Measurements from ENCODE around the gene DNAJB6.

Gene DNAJB6

DNA sequence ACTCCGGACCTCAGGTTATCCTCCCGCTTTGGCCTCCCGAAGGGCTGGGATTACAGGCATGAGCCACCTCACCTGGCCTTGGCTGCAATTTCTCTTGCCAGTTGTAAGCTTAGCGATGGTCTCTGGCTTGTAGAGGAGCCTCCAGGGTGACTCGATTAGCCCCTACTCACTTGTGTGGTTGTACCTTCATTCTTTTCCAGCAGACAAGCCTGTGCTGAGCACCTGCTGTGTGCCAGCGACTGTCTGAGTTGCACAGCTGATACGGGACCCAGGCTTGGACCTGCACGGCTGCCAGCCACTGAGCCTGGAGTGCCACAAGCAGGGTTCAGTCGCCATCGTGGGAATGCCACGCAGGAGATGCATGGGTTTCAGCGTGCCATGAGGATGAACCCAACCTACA, 42.0 kb upstream of the DNAJB6 start:
- TF ChIP-seq, protein P1, sequence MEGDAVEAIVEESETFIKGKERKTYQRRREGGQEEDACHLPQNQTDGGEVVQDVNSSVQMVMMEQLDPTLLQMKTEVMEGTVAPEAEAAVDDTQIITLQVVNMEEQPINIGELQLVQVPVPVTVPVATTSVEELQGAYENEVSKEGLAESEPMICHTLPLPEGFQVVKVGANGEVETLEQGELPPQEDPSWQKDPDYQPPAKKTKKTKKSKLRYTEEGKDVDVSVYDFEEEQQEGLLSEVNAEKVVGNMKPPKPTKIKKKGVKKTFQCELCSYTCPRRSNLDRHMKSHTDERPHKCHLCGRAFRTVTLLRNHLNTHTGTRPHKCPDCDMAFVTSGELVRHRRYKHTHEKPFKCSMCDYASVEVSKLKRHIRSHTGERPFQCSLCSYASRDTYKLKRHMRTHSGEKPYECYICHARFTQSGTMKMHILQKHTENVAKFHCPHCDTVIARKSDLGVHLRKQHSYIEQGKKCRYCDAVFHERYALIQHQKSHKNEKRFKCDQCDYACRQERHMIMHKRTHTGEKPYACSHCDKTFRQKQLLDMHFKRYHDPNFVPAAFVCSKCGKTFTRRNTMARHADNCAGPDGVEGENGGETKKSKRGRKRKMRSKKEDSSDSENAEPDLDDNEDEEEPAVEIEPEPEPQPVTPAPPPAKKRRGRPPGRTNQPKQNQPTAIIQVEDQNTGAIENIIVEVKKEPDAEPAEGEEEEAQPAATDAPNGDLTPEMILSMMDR (IDR thresholded peaks at IDR 0.05), result no peak
- intact Hi-C loops (cut with DNase I; ENCODE audit: low total_unique reads), result no loop called here
- Histone ChIP-seq H3K9me3 (no peaks in the 10 kb centered on the region), H3K36me3 (no peaks in the 10 kb centered on the region), H3K27ac (no peak overlapping the region), H3K4me1 (no peaks in the 10 kb centered on the region), H3K27me3 (peaks cover 0 to 38% of the 10 kb centered on the region in 2 donors), H3K4me3 (no peak overlapping the region)
- no peak for DNase-seq

GRCh38 chr7:157295338-157295737, 41.5 kb upstream of the DNAJB6 start:
- H3K4me1 ChIP-seq, result no peaks in the 10 kb centered on the region
- intact Hi-C loops (cut with DNase I; ENCODE audit: low total_unique reads), result no loop called here
- no peaks in the 10 kb centered on the region for H3K9me3 ChIP-seq
- H3K36me3 ChIP-seq, result no peaks in the 10 kb centered on the region
- TF ChIP-seq, protein P1 (IDR thresholded peaks at IDR 0.05), result no peak
- H3K27ac ChIP-seq, result no peak overlapping the region
- H3K27me3 ChIP-seq, result peaks cover 0 to 38% of the 10 kb centered on the region in 2 donors
- DNase-seq, result no peak
- H3K4me3 ChIP-seq, result no peak overlapping the region

DNA sequence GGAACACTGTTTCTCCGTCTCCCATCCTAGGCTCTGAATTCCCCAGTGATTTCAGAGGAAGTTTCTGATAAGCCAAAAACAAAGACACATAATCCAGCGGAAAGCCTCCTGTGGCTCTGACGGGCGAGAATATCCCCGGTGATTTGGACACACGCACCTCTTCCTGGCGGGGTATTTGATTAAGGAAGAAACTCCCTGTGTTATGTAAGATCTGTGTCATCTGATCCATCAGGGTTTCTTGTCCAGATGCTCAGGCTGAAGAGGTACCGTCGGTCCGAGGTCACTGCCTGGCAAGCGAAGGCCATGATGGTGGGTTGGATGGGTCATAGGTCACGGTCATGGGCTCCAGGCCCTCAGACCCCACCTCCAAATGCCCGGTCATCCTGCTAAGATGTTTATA, 39.6 kb upstream of the DNAJB6 start:
- H3K27me3 ChIP-seq, result peaks cover 0 to 39% of the 10 kb centered on the region in 2 donors
- H3K27ac ChIP-seq, result no peak overlapping the region
- intact Hi-C loops (cut with DNase I; ENCODE audit: low total_unique reads), result no loop called here
- DNase-seq, result no peak
- no peaks in the 10 kb centered on the region for H3K4me1 ChIP-seq
- H3K36me3 ChIP-seq, result no peaks in the 10 kb centered on the region
- H3K9me3 ChIP-seq, result no peaks in the 10 kb centered on the region
- H3K4me3 ChIP-seq, result no peak overlapping the region
- TF ChIP-seq, protein P1 (IDR thresholded peaks at IDR 0.05), result no peak

DNA sequence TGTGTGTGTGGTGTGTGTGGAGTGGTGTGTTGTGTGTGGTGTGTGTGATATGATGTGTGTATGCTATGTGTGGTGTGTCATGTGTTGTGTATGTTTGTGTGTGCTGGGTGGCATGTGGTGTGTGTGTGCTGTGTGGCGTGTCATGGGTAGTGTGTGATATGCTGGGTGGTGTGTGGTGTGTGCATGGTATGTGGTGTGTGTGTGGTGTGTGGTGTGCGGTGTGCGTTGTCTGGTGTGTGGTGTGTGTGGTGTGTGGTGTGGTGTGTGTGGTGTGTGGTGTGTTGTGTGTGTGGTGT, 37.5 kb upstream of the DNAJB6 start:
- Histone ChIP-seq H3K4me3 (no peak overlapping the region), H3K36me3 (no peaks in the 10 kb centered on the region), H3K4me1 (no peaks in the 10 kb centered on the region), H3K9me3 (no peaks in the 10 kb centered on the region), H3K27me3 (peaks cover 0 to 34% of the 10 kb centered on the region in 2 donors), H3K27ac (no peak overlapping the region)
- TF ChIP-seq, protein P1 (IDR thresholded peaks at IDR 0.05), result no peak
- intact Hi-C loops (cut with DNase I; ENCODE audit: low total_unique reads), result no loop called here
- no peak for DNase-seq

- Histone ChIP-seq H3K27ac (no peak overlapping the region), H3K27me3 (peaks cover 0 to 33% of the 10 kb centered on the region in 2 donors), H3K9me3 (no peaks in the 10 kb centered on the region), H3K4me3 (no peak overlapping the region), H3K36me3 (no peaks in the 10 kb centered on the region), H3K4me1 (no peaks in the 10 kb centered on the region)
- intact Hi-C loops (cut with DNase I; ENCODE audit: low total_unique reads), result no loop called here
- TF ChIP-seq, protein P1 (IDR thresholded peaks at IDR 0.05), result no peak
- DNase-seq, result no peak
These were observed 37.0 kb upstream of the DNAJB6 start for GRCh38 chr7:157299613-157300368.

Measured in tibial artery (tissue), 4 donors.